ENCODE results near the gene RASSF8.

The RASSF8 gene, protein sequence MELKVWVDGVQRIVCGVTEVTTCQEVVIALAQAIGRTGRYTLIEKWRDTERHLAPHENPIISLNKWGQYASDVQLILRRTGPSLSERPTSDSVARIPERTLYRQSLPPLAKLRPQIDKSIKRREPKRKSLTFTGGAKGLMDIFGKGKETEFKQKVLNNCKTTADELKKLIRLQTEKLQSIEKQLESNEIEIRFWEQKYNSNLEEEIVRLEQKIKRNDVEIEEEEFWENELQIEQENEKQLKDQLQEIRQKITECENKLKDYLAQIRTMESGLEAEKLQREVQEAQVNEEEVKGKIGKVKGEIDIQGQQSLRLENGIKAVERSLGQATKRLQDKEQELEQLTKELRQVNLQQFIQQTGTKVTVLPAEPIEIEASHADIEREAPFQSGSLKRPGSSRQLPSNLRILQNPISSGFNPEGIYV

DNA sequence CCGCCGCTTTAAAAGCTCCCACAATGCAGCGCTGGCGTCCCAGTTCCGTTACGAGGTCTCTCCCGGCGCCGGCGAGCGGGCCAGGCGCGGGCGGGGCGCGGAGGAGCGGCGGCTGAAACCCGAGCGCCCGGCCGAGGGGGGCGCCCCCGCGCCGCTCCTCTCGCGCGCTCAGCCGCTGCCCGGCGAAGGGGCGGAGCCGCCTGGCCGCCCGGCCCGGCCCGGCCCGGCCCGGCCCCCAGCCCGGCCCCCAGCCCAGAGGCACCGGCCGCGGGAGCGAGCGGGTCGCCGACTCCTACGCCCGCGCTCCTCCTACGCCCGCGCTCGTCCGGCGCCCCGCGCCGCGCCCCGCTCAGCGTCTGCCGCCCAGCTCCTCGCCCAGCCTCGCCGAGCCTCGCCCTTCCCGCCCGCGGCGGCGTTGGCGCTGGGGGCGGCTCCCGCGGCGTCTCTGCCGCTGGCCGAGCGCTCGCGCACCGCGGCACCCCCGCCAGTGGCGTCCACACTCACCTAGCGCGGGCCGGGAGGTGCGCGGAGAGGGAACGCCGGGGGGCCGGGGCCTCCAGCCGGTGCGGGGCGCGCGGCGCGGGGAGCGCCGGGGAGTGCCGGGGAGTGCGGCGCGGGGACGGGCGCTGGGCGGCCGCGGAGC, at the start of gene RASSF8:
Gene RASSF8, plus strand, starts transcription at position 255 of the 643 bp plus-strand sequence. CDS start 96,662 bp downstream, outside the sequence.
- H3K4me1 ChIP-seq (ENCODE audit: control insufficient read depth in 1 of 2, insufficient read depth in 2 of 2, low read length in 2 of 2), result peaks cover 0 to 31% of the 10 kb centered on the region in 2 donors
- peak within 1 kb of the TSS; percentile 93 for H3K27ac ChIP-seq (ENCODE audit: low read length)
- H3K4me3 ChIP-seq (ENCODE audit: low read depth in 1 of 2, low read length in 2 of 2), result peak within 1 kb of the TSS; percentile 82 to 84
- no peaks in the 10 kb centered on the region for H3K9me3 ChIP-seq (ENCODE audit: control insufficient read depth in 1 of 2, low read length in 2 of 2)
- H3K36me3 ChIP-seq (ENCODE audit: control insufficient read depth in 1 of 2, insufficient read depth in 2 of 2, low read length in 2 of 2), result peaks cover 0 to 22% of the 10 kb centered on the region in 2 donors
- H3K27me3 ChIP-seq (ENCODE audit: low read depth, low read length), result no peaks in the 10 kb centered on the region

DNA sequence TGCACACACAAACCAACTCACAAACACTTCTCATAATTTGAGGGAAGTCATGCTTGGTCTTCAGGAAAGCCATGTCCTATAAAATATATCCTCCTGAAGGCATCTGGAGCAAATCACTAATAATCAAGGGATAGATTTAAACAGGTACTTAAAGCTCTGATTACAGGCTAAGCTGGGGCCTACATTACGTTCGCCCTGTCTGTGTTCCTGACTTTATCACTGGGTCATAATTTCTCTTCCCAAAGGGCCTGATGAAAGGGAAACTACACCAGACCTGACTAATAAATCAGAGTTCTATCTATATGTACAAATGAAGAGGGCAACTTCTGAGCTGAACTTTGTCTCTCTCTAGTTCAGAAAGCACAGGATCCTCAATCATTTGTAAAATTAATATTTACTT, 43.9 kb upstream of the RASSF8 start:
- Histone ChIP-seq H3K27me3 (ENCODE audit: low read depth, low read length) (no peaks in the 10 kb centered on the region), H3K9me3 (ENCODE audit: control insufficient read depth in 1 of 2, low read length in 2 of 2) (no peaks in the 10 kb centered on the region), H3K4me3 (ENCODE audit: low read depth in 1 of 2, low read length in 2 of 2) (no peak overlapping the region), H3K36me3 (ENCODE audit: control insufficient read depth in 1 of 2, insufficient read depth in 2 of 2, low read length in 2 of 2) (no peaks in the 10 kb centered on the region), H3K27ac (ENCODE audit: low read length) (no peak overlapping the region), H3K4me1 (ENCODE audit: control insufficient read depth in 1 of 2, insufficient read depth in 2 of 2, low read length in 2 of 2) (no peaks in the 10 kb centered on the region)

GRCh38 chr12:25924491-25925001, 33.9 kb upstream of the RASSF8 start:
- Histone ChIP-seq H3K27ac (ENCODE audit: low read length) (no peak overlapping the region), H3K4me3 (ENCODE audit: low read depth in 1 of 2, low read length in 2 of 2) (no peak overlapping the region), H3K9me3 (ENCODE audit: control insufficient read depth in 1 of 2, low read length in 2 of 2) (no peaks in the 10 kb centered on the region), H3K4me1 (ENCODE audit: control insufficient read depth in 1 of 2, insufficient read depth in 2 of 2, low read length in 2 of 2) (no peaks in the 10 kb centered on the region), H3K27me3 (ENCODE audit: low read depth, low read length) (no peaks in the 10 kb centered on the region), H3K36me3 (ENCODE audit: control insufficient read depth in 1 of 2, insufficient read depth in 2 of 2, low read length in 2 of 2) (no peaks in the 10 kb centered on the region)

DNA sequence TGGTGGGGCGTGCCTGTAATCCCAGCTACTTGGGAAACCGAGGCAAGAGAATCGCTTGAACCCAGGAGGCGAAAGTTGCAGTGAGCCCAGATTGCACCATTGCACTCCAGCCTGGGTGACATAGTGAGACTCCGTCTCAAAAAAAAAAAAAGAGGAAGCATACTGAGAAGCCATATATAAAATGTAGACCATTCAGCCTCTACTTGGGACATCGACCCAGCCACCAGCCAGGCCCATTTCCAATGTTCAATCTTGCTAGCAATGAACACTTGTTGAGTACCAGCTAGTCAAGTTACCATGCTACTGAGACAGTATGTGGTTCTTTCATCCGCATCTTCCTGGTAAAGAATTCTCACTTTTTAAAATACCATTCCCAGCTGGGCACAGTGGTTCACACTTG, 33.4 kb upstream of the RASSF8 start:
- Histone ChIP-seq H3K27ac (ENCODE audit: low read length) (no peak overlapping the region), H3K27me3 (ENCODE audit: low read depth, low read length) (no peaks in the 10 kb centered on the region), H3K4me1 (ENCODE audit: control insufficient read depth in 1 of 2, insufficient read depth in 2 of 2, low read length in 2 of 2) (no peaks in the 10 kb centered on the region), H3K4me3 (ENCODE audit: low read depth in 1 of 2, low read length in 2 of 2) (no peak overlapping the region), H3K9me3 (ENCODE audit: control insufficient read depth in 1 of 2, low read length in 2 of 2) (no peaks in the 10 kb centered on the region), H3K36me3 (ENCODE audit: control insufficient read depth in 1 of 2, insufficient read depth in 2 of 2, low read length in 2 of 2) (no peaks in the 10 kb centered on the region)

GRCh38 chr12:25926536-25926935, 31.9 kb upstream of the RASSF8 start:
- no peaks in the 10 kb centered on the region for H3K36me3 ChIP-seq (ENCODE audit: control insufficient read depth in 1 of 2, insufficient read depth in 2 of 2, low read length in 2 of 2)
- no peaks in the 10 kb centered on the region for H3K9me3 ChIP-seq (ENCODE audit: control insufficient read depth in 1 of 2, low read length in 2 of 2)

DNA sequence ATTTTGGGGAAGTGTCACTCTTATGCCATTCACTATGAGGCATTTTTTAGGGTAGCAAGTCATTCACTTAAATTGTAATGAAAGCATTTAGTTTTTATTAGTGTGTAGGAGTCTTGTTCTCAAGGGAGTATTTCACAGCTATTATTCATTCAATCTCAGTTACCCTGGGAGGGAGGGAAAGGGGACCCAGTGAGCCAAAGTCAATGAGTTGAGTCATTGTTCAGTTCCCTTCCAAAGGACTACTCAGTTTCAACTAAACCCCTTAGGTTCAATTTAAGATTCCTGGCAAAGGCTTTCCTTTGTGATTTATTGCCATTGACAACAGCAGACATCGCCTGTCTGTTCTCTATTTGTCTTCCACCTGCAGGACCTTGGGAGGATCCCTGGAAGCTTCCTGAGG, 29.3 kb upstream of the RASSF8 start:
- Histone ChIP-seq H3K36me3 (ENCODE audit: control insufficient read depth in 1 of 2, insufficient read depth in 2 of 2, low read length in 2 of 2) (no peaks in the 10 kb centered on the region), H3K4me3 (ENCODE audit: low read depth in 1 of 2, low read length in 2 of 2) (no peak overlapping the region), H3K27ac (ENCODE audit: low read length) (no peak overlapping the region), H3K9me3 (ENCODE audit: control insufficient read depth in 1 of 2, low read length in 2 of 2) (no peaks in the 10 kb centered on the region), H3K4me1 (ENCODE audit: control insufficient read depth in 1 of 2, insufficient read depth in 2 of 2, low read length in 2 of 2) (no peaks in the 10 kb centered on the region), H3K27me3 (ENCODE audit: low read depth, low read length) (no peaks in the 10 kb centered on the region)

More at GRCh38 chr12:25926536-25926935, 31.9 kb upstream of the RASSF8 start:
- Histone ChIP-seq H3K4me3 (ENCODE audit: low read depth in 1 of 2, low read length in 2 of 2) (no peak overlapping the region), H3K4me1 (ENCODE audit: control insufficient read depth in 1 of 2, insufficient read depth in 2 of 2, low read length in 2 of 2) (no peaks in the 10 kb centered on the region), H3K27me3 (ENCODE audit: low read depth, low read length) (no peaks in the 10 kb centered on the region), H3K27ac (ENCODE audit: low read length) (no peak overlapping the region)

DNA sequence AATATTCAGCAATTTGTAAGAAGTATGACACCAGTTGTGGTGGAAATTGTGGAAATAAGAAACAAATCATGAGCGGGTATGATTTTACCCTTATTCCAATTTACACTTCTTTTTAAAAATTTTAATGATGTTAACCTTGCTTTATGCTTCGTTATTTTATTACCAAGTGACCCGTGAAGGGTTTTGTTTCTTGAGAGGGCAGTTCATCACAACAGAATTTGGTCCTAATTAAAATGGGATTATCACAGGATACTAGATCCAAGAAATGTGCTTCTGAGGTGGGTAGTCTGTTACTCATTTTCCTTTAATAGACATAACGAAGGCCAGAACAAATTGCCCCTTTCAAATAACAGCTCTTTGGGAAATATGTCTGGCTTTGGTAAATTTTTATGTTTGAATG, 25.5 kb upstream of the RASSF8 start:
- Histone ChIP-seq H3K27me3 (ENCODE audit: low read depth, low read length) (no peaks in the 10 kb centered on the region), H3K4me1 (ENCODE audit: control insufficient read depth in 1 of 2, insufficient read depth in 2 of 2, low read length in 2 of 2) (no peaks in the 10 kb centered on the region), H3K36me3 (ENCODE audit: control insufficient read depth in 1 of 2, insufficient read depth in 2 of 2, low read length in 2 of 2) (no peaks in the 10 kb centered on the region), H3K9me3 (ENCODE audit: control insufficient read depth in 1 of 2, low read length in 2 of 2) (no peaks in the 10 kb centered on the region), H3K27ac (ENCODE audit: low read length) (no peak overlapping the region), H3K4me3 (ENCODE audit: low read depth in 1 of 2, low read length in 2 of 2) (no peak overlapping the region)

GRCh38 chr12:25934456-25934855, 24.0 kb upstream of the RASSF8 start:
- no peaks in the 10 kb centered on the region for H3K27me3 ChIP-seq (ENCODE audit: low read depth, low read length)

DNA sequence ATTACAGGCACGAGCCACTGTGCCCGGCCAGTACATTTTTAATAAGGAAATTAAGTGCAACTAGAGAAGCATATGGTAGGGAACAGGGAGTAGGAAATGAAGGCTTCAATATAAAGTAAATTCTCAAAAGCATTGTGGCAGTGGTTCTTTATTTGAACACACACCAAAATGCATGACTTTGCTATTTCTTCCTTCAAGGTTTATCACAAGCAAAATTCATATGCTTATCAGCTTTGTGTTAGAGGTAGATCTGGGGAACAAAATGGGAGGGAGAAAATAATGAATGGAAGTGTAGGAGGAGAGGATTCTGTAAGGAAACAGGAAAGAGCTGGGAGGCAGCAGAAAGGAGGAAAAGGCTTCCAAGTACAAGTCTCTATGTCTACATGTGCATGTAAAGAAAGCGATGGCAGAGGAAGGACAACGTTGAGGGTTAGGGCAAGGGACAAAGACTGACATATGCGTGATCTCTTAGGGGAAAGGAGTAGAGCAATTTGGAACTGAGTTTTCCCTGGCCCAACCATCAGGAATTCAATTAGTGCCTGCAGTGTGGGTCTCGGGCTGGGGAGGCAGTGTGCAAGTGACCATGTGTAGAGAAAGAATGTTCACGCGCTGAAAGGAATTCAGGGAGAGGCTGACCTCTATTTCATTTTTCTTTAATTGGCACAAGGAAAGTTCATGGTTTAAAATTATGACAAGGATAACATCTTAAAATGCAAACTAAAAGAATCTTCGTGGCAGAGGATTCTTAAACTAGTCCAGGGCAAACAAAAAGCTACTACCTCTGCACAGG, 22.9 kb upstream of the RASSF8 start:
- H3K27ac ChIP-seq (ENCODE audit: low read length), result no peak overlapping the region
- no peaks in the 10 kb centered on the region for H3K4me1 ChIP-seq (ENCODE audit: control insufficient read depth in 1 of 2, insufficient read depth in 2 of 2, low read length in 2 of 2)
- no peak overlapping the region for H3K4me3 ChIP-seq (ENCODE audit: low read depth in 1 of 2, low read length in 2 of 2)
- H3K9me3 ChIP-seq (ENCODE audit: control insufficient read depth in 1 of 2, low read length in 2 of 2), result no peaks in the 10 kb centered on the region
- no peaks in the 10 kb centered on the region for H3K36me3 ChIP-seq (ENCODE audit: control insufficient read depth in 1 of 2, insufficient read depth in 2 of 2, low read length in 2 of 2)
- H3K27me3 ChIP-seq (ENCODE audit: low read depth, low read length), result no peaks in the 10 kb centered on the region

More at GRCh38 chr12:25934456-25934855, 24.0 kb upstream of the RASSF8 start:
- Histone ChIP-seq H3K4me3 (ENCODE audit: low read depth in 1 of 2, low read length in 2 of 2) (no peak overlapping the region), H3K9me3 (ENCODE audit: control insufficient read depth in 1 of 2, low read length in 2 of 2) (no peaks in the 10 kb centered on the region), H3K4me1 (ENCODE audit: control insufficient read depth in 1 of 2, insufficient read depth in 2 of 2, low read length in 2 of 2) (no peaks in the 10 kb centered on the region), H3K27ac (ENCODE audit: low read length) (no peak overlapping the region), H3K36me3 (ENCODE audit: control insufficient read depth in 1 of 2, insufficient read depth in 2 of 2, low read length in 2 of 2) (no peaks in the 10 kb centered on the region)

- H3K4me3 ChIP-seq (ENCODE audit: low read depth in 1 of 2, low read length in 2 of 2), result no peak overlapping the region
- no peaks in the 10 kb centered on the region for H3K27me3 ChIP-seq (ENCODE audit: low read depth, low read length)
- H3K27ac ChIP-seq (ENCODE audit: low read length), result no peak overlapping the region
- no peaks in the 10 kb centered on the region for H3K36me3 ChIP-seq (ENCODE audit: control insufficient read depth in 1 of 2, insufficient read depth in 2 of 2, low read length in 2 of 2)
- H3K9me3 ChIP-seq (ENCODE audit: control insufficient read depth in 1 of 2, low read length in 2 of 2), result no peaks in the 10 kb centered on the region
- H3K4me1 ChIP-seq (ENCODE audit: control insufficient read depth in 1 of 2, insufficient read depth in 2 of 2, low read length in 2 of 2), result no peaks in the 10 kb centered on the region
Measured at GRCh38 chr12:25937096-25937495, 21.4 kb upstream of the RASSF8 start.

- no peak overlapping the region for H3K27ac ChIP-seq (ENCODE audit: low read length)
- no peaks in the 10 kb centered on the region for H3K9me3 ChIP-seq (ENCODE audit: control insufficient read depth in 1 of 2, low read length in 2 of 2)
- H3K4me1 ChIP-seq (ENCODE audit: control insufficient read depth in 1 of 2, insufficient read depth in 2 of 2, low read length in 2 of 2), result no peaks in the 10 kb centered on the region
- H3K27me3 ChIP-seq (ENCODE audit: low read depth, low read length), result no peaks in the 10 kb centered on the region
- H3K4me3 ChIP-seq (ENCODE audit: low read depth in 1 of 2, low read length in 2 of 2), result no peak overlapping the region
- H3K36me3 ChIP-seq (ENCODE audit: control insufficient read depth in 1 of 2, insufficient read depth in 2 of 2, low read length in 2 of 2), result no peaks in the 10 kb centered on the region
Measured at GRCh38 chr12:25938581-25938980, 19.9 kb upstream of the RASSF8 start.

All from muscle layer of duodenum (tissue), 2 donors.